ENCODE measurements around the gene PDGFA. TPM values are rescaled to one million over a fixed set of nuclear protein-coding genes. Genes with fewer than 3 reads are reported as not detected.

Gene PDGFA
- polyA plus RNA-seq, 3 donors from 2014 or later: 0.29 to 0.59 TPM; not detected in 1

DNA sequence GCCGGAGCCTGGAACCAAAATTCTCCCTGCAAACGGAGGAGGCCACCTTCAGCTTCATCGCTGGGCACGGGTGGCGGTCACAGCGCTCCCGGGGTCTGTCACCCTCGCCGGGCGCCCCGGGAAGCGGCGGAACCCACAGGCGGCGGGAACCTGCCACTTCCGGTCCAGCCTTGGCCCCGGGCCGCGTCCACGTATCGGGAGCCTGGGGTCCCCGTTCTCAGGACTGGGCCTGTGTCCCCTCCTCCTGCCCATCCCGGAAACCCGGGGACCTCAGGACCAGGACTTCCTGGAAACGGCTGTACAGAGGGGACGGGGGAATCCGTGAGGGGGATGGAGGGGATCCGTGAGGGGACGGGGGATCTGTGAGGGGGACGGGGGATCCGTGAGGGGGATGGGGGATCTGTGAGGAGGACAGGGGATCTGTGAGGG, 25.4 kb downstream of the PDGFA start:
- H3K4me3 Mint-ChIP-seq: no peak overlapping the region
- H3K27me3 Mint-ChIP-seq (ENCODE audit: low read depth in 3 of 3): peaks cover 0 to 2% (median 1%) of the 10 kb centered on the region in 3 donors
- H3K27ac Mint-ChIP-seq: no peak overlapping the region
- H3K4me1 Mint-ChIP-seq: no peaks in the 10 kb centered on the region
- no peak for DNase-seq
- no peaks in the 10 kb centered on the region for H3K9me3 Mint-ChIP-seq
- no peaks in the 10 kb centered on the region for H3K36me3 Mint-ChIP-seq

DNA sequence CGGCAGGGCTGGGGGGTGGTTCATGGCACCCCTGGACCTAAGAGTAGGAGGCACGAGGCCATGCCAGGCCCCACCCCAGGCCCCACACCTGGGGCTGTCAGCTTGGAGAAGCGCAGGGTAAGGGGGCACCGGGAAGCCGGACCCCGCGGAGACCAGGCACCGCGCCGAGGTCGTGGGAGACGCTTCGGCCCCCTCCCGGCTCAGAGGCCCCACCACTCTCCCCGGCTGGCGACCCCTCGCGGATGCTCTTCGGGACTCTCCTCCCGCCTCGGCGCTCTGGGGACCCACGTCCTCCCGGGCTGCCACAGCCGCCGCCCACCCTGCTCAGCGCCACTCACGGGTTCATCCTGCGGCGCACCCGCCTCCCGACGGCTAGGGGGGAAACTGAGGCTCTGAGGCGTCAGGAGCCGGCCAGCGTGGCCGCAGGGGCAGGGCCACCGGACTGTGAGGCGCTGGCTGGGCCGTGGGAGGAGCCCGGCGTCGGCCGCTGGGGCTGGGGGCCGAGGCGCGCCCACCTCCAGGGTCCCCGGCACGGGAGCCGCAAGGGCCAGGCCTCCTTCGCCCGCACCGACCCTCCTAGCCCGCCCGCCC, 25.9 kb downstream of the PDGFA start:
- no peak for DNase-seq
- H3K4me3 Mint-ChIP-seq: no peak overlapping the region
- no peaks in the 10 kb centered on the region for H3K36me3 Mint-ChIP-seq
- H3K27ac Mint-ChIP-seq: no peak overlapping the region
- no peaks in the 10 kb centered on the region for H3K4me1 Mint-ChIP-seq
- peaks cover 0 to 2% (median 1%) of the 10 kb centered on the region in 3 donors for H3K27me3 Mint-ChIP-seq (ENCODE audit: low read depth in 3 of 3)
- H3K9me3 Mint-ChIP-seq: no peaks in the 10 kb centered on the region

DNA sequence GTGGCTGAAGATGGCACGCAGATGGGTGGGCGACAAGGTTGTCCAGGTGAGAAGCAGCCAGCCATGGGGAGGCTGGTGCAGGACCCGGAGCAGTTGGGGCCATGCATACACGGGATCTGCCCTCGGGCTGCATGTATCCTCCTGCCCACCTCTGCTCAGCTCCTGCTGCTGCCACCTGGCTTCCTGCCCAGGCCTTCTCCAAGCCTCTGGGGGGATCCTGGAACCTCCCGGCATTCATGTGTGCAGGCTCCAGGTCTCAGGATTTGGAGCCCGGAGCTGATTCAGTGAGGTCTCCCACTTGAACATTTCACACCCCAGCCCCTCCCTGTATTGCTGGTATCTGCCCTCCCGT, 27.0 kb downstream of the PDGFA start:
- H3K4me1 Mint-ChIP-seq: no peaks in the 10 kb centered on the region
- no peaks in the 10 kb centered on the region for H3K9me3 Mint-ChIP-seq
- H3K4me3 Mint-ChIP-seq: no peak overlapping the region
- H3K27me3 Mint-ChIP-seq (ENCODE audit: low read depth in 3 of 3): no peaks in the 10 kb centered on the region
- no peak for DNase-seq
- no peaks in the 10 kb centered on the region for H3K36me3 Mint-ChIP-seq
- no peak overlapping the region for H3K27ac Mint-ChIP-seq

DNA sequence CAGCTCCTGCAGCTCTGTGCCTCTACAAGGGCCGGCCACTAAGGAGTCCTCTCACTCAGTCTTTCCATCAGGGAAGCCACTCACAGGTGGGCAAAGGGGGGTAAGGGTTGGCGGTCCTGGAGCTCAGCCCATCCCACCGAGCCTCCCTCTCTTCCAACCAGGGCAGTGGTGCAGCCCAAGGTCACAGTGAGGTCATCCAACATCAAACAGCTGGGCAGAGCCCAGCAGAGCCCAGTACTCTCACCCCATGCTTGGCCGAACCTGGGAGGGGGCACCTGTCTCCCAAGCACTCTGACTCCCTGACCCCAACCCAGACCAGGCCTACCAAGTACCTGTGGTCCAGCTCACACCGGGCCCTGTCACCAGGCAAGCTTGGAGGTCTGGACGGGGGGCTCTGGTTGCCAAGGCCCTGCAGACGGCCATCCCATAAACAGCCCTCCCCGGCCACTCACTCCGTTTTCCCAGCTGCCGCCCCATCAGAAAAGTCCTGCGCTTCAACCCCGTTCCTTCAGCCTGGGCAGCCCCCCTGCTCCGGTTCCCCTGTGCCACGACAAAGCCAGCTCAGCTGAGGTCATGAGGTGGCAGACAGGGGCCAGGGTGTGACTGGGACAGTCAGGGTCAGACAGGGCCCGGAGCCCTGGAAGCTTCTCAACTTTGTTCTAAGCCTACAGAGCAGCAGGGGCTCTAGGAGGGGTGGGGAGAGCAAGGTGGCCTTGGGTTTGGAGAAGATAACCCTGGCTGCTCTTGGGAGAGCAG, 27.5 kb downstream of the PDGFA start:
- H3K9me3 Mint-ChIP-seq: no peaks in the 10 kb centered on the region
- H3K36me3 Mint-ChIP-seq: no peaks in the 10 kb centered on the region
- no peak overlapping the region for H3K4me3 Mint-ChIP-seq
- DNase-seq: no peak
- H3K4me1 Mint-ChIP-seq: no peaks in the 10 kb centered on the region
- H3K27me3 Mint-ChIP-seq (ENCODE audit: low read depth in 3 of 3): peaks cover 0 to 1% (median 0%) of the 10 kb centered on the region in 3 donors
- no peak overlapping the region for H3K27ac Mint-ChIP-seq

DNA sequence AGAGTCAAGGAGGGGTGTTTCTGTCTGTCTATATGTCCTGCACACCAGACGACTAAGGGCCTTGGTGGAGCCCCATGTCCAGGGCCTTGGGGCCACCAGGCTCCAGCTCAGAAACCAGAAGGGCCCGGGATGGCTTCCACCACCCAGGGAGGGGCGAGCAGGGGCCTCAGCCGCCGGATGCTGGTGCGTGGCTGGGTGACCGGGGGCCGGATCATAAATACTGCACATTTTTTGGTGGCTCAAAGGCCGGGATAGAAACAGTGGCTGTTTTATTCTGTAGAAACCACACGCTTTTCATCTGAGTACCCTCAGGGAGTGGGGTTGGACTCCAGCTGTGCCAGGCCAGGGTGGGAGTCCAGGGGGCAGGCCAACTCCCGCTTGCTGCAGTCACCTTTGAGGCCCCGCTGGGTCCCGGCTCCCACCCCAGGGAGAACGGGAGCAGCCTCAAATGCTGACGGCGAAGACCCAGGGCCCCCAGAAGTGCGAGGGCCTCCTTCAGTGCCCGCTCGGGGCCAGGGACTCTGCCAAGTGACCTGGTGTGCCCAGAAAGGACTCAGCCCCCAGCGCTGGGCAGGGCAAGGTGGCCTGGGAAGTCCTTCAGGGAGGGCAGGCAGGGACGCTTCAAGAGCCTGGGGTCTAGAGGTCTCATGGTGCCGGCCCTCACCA, 28.2 kb downstream of the PDGFA start:
- DNase-seq: no peak
- Mint-ChIP-seq H3K4me3 (no peak overlapping the region), H3K36me3 (no peaks in the 10 kb centered on the region), H3K4me1 (no peaks in the 10 kb centered on the region), H3K27ac (no peak overlapping the region), H3K27me3 (ENCODE audit: low read depth in 3 of 3) (peaks cover 0 to 1% (median 0%) of the 10 kb centered on the region in 3 donors), H3K9me3 (no peaks in the 10 kb centered on the region)

DNA sequence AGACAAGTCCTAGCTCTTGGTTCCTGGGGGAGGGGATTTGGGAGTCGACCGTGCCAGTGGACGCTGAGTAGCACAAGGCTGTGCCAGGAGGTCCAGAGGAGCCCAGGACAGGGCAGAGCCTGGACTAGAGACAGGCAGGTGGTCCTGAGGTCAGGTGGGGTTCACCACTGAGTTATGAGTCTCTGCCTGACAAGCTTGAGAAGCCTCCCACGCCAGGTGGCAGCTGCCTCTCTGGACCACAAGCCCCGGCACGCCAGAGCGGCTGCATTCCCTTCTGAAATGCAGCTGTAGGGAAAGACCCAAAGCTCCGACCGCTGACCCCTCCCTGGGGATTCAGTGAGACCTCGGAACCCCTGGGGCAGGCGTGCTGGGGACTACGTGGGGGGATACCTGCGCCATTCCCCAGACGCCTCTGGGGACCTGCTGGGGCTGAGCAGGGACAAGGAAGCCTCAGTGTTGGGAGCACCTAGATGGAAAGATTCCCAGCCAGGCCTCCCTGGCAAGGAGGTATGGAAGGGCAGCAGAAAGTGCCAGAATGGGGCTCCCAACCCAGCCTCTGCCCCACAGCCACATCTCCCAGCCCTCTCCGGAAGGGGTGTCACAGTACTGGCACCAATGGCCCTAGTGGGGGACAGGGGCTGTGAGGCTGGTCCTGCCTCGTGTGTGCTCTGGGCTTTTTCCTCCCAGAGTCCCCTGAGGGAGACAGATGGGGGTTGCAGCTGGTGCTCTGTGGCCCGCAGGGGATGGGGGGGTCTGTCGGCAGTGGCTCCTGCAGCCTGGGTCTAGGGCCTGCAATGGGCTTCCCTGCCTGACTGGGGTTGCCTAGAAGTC, 29.0 kb downstream of the PDGFA start:
- peaks cover 0 to 1% (median 0%) of the 10 kb centered on the region in 3 donors for H3K27me3 Mint-ChIP-seq (ENCODE audit: low read depth in 3 of 3)
- H3K27ac Mint-ChIP-seq: no peak overlapping the region
- no peak for DNase-seq
- H3K9me3 Mint-ChIP-seq: no peaks in the 10 kb centered on the region
- no peaks in the 10 kb centered on the region for H3K36me3 Mint-ChIP-seq
- no peaks in the 10 kb centered on the region for H3K4me1 Mint-ChIP-seq
- H3K4me3 Mint-ChIP-seq: no peak overlapping the region

DNA sequence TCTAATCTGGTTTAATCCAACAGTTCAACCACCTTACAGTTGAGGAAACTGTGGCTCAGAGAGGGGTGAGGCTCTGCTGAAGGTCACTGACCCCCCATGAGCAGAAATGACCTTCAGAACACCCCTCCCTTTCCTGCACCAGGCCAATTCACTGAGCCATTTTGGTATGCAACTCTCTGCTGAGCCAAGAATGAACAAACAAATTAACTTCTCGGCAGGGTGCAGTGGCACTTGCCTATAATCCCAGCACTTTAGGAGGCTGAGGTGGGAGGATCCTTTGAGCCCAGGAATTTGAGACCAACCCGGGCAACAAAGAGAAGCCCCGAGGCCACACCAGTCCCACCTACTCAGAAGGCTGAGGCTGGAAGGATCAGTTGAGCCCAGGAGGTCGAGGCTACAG, 29.8 kb downstream of the PDGFA start:
- no peak overlapping the region for H3K4me3 Mint-ChIP-seq
- no peak overlapping the region for H3K27ac Mint-ChIP-seq
- no peak for DNase-seq
- H3K36me3 Mint-ChIP-seq: no peaks in the 10 kb centered on the region
- no peaks in the 10 kb centered on the region for H3K9me3 Mint-ChIP-seq
- no peaks in the 10 kb centered on the region for H3K4me1 Mint-ChIP-seq
- peaks cover 0 to 1% (median 0%) of the 10 kb centered on the region in 3 donors for H3K27me3 Mint-ChIP-seq (ENCODE audit: low read depth in 3 of 3)

DNA sequence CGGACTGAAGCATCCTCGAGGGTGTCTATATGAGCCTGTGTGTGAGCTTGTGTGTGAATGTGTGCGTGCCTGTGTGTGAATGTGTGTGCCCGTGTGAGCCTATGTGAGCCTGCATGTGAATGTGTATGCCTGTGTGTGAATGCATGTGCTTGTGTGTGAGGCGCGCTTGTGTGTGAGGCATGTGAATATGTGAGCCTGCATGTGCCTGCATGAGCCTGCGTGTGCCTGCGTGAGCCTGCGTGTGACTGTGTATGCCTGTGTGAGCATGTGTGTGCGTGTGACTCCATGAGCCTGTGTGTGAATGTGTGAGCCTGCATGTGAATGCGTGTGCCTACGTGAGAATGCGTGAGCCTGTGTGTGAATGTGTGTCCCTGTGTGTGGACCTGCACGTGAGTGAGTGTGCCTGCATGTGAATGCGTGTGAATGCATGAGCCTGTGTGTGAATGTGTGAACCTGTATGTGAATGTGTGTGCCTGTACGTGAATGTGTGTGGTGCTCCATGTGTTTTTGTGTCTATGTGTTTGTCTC, 33.4 kb downstream of the PDGFA start:
- Mint-ChIP-seq H3K9me3 (peaks cover 0 to 8% (median under 1%) of the 10 kb centered on the region in 6 donors), H3K27me3 (ENCODE audit: low read depth in 3 of 3) (peaks cover 0 to 5% (median 5%) of the 10 kb centered on the region in 3 donors), H3K4me3 (no peak overlapping the region), H3K27ac (no peak overlapping the region), H3K36me3 (peaks cover 4 to 8% (median 6%) of the 10 kb centered on the region in 3 donors), H3K4me1 (no peaks in the 10 kb centered on the region)
- DNase-seq: no peak

DNA sequence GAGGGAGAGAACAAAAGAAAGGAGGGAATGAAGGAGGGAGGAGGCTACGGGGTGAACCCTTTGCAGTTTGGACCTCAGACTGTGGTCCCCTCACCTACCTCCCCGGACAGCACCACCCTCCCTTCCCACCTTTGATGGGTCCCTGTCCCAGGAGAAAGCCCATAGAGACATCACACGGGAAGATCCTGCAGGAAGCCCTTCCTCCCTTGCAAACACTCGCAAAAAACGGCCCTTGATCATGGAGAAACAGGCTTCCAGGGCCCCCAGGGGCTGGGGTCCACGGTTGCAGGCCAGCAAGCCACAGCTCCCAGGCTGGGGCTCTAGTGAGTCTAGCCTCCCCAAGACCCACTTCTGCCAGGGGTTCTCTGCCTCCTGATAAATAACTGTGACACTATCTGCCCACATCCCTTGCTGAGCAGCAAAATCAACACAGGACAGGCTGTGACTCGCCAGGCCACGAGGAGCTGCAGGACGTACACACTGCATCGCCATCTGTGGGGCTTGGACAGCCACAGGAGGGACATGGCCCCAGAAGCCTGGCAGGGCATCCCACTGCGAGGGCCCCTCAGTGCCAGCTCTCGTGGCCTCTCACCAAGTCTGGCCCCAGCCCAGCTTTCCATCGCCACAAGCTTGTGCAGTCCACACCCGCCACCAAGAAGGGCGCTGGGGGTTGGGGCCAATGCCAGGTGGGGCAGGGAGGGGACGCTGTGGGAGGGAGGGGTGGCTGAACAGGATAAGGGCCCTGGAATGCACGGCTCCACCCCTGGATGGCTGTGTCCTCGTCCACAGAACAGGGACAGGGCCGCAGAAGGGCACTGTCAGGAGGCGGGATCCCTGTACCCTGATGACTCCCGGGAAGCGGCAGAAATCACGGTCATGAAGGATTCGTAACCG, 34.2 kb downstream of the PDGFA start:
- Mint-ChIP-seq H3K27me3 (ENCODE audit: low read depth in 3 of 3) (peaks cover 0 to 5% (median 5%) of the 10 kb centered on the region in 3 donors), H3K4me1 (no peaks in the 10 kb centered on the region), H3K9me3 (peaks cover 0 to 8% (median under 1%) of the 10 kb centered on the region in 6 donors), H3K4me3 (no peak overlapping the region), H3K27ac (no peak overlapping the region), H3K36me3 (peaks cover 4 to 8% (median 6%) of the 10 kb centered on the region in 3 donors)
- DNase-seq: no peak

DNA sequence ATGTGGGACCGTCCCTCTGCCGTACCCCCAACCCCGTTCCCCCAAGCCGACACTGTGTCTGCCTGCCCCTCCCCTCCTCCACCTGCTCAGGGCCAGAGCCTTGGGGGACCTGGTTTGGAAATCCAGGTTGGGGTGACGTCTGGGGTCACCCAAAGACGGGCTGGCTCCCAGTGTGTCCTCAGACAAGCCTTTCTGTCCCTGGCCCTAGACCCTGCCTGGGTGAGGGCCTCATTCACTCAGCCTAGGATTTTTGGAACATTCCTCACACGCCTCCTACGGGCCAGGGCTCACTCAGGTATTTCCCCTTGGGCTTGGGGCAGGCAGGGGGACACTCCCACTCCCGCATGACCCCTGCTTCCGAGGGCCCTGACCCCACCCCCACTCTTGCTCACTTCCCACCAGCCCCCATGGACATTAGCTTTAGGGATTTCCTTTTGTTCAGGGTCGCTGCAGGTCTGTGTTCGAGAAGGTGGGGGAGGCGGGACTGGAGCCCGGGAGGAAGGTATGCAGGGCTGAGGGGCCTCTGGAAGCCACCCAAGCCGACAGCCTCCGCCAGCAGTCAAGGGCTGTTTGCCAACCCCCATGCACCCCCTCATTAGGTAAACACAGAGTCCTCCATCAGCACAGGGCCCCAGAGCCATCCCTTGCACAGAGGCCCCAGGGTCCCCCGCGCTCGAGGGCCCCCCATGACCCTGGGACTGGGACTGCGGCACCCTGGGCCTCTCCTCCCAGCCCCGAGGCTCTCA, 35.1 kb downstream of the PDGFA start:
- H3K9me3 Mint-ChIP-seq: peaks cover 0 to 8% (median under 1%) of the 10 kb centered on the region in 6 donors
- H3K4me1 Mint-ChIP-seq: no peaks in the 10 kb centered on the region
- no peak overlapping the region for H3K4me3 Mint-ChIP-seq
- H3K27ac Mint-ChIP-seq: no peak overlapping the region
- H3K36me3 Mint-ChIP-seq: peaks cover 4 to 8% (median 6%) of the 10 kb centered on the region in 3 donors
- peaks cover 1 to 5% (median 5%) of the 10 kb centered on the region in 3 donors for H3K27me3 Mint-ChIP-seq (ENCODE audit: low read depth in 3 of 3)
- no peak for DNase-seq

DNA sequence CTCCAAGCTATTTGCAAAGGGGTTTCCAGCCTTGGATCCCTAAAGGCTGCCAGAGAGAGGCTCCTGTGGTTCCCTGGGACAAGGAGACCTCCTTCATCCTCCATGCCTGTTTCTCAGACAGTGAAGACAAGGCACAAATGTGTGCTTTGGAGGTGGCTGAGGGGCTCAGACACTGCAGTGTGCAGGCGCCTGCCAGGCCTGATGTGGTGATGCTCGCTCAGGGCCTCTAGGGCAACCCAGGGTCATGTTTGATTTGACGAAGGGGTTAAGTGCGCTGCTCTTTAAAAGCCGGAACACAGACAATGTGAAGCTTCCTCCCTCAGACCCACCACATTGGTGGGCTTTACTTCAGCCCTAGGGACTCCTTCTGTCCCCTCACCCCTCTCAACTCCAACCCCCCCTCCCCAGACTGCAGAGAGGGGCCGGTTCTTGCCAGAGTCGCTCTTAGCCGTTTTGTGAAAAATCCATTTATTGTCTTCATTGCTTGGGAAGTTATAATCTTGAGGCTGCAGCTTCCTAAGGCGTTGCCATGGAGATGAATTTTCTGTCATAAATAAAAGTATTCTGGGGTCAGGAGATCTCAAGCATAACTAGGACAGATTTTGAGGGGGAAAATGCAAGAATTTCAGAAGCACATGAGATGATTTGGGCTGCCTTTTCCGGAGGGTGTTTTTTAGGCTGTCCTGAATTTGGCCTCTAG, 35.8 kb downstream of the PDGFA start:
- no peak overlapping the region for H3K4me3 Mint-ChIP-seq
- peaks cover 4 to 10% (median 6%) of the 10 kb centered on the region in 3 donors for H3K36me3 Mint-ChIP-seq
- H3K9me3 Mint-ChIP-seq: peaks cover 0 to 8% (median under 1%) of the 10 kb centered on the region in 6 donors
- peaks cover 1 to 5% (median 5%) of the 10 kb centered on the region in 3 donors for H3K27me3 Mint-ChIP-seq (ENCODE audit: low read depth in 3 of 3)
- H3K4me1 Mint-ChIP-seq: no peaks in the 10 kb centered on the region
- H3K27ac Mint-ChIP-seq: no peak overlapping the region
- DNase-seq: no peak
